DOHH2 (cell line): ENCODE data around the gene PPP1R3E.
A peak's percentile ranks its signal among the peaks of the same experiment; 100 is the strongest.

Source experiments
- EZH2phosphoT487 ChIP-seq: fragments of 200-600 bp; sonication (generic); IDR thresholded peaks from 2 replicates; pipeline ENCODE4 v1.6.1; 2017; ENCODE audit warnings: borderline replicate concordance, mild to moderate bottlenecking, antibody characterized with exemption, low read length, moderate library complexity, mixed read lengths
- TF ChIP-seq, protein P1 (sequence below): fragments of 200-600 bp; sonication (generic); IDR thresholded peaks from one replicate; pipeline ENCODE4 v1.5.1; 2014; ENCODE audit warnings: antibody characterized with exemption, mild to moderate bottlenecking, low read depth, low read length; ENCODE audit not compliant: poor library complexity, severe bottlenecking

DNA sequence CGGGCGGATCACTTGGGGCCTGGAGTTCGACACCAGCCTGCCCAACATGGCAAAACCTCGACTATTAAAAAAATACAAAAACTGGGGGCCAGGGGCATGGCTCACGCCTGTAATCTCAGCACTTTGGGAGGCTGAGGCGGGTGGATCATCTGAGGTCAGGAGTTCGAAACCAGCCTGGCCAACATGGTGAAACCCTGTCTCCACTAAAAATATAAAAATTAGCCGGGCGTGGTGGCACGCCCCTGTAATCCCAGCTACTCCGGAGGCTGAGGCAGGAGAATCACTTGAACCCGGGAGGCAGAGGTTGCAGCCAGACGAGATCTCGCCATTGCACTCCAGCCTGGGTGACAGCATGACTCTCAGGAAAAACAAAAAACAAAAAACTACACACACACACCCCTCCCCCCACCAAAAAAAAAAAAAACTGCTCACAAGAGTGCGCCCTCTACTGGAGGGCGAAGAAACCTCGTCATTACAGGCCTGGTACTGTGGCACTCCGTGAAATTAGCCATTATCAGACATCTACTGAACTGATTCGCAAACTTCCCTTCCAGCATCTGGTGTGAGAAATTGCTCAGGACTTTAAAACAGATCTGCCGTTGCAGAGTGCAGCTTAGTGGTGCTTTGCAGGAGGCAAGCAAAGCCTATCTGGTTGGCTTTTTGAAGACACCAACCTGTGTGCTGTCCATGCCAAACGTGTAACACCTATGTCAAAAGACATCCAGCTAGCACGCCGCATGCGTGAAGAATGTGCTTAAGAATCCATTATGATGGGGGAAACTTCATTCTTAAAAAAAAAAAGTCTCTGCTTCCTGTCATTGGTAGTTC is 7.7 kb downstream of the PPP1R3E start:
- TF ChIP-seq, protein P1, sequence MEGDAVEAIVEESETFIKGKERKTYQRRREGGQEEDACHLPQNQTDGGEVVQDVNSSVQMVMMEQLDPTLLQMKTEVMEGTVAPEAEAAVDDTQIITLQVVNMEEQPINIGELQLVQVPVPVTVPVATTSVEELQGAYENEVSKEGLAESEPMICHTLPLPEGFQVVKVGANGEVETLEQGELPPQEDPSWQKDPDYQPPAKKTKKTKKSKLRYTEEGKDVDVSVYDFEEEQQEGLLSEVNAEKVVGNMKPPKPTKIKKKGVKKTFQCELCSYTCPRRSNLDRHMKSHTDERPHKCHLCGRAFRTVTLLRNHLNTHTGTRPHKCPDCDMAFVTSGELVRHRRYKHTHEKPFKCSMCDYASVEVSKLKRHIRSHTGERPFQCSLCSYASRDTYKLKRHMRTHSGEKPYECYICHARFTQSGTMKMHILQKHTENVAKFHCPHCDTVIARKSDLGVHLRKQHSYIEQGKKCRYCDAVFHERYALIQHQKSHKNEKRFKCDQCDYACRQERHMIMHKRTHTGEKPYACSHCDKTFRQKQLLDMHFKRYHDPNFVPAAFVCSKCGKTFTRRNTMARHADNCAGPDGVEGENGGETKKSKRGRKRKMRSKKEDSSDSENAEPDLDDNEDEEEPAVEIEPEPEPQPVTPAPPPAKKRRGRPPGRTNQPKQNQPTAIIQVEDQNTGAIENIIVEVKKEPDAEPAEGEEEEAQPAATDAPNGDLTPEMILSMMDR = peak; percentile 92
- no peak for TF ChIP-seq EZH2phosphoT487
